GM12872 (cell line): Measurements from ENCODE around the gene IQCN.

ENCODE experiments used
- TF ChIP-seq, protein P1 (sequence below): IDR thresholded peaks from 3 replicates; pipeline ENCODE4 v1.5.1; 2011; ENCODE audit warnings: low read depth, mild to moderate bottlenecking, low read length, moderate library complexity; ENCODE audit not compliant: insufficient read depth

The IQCN gene

DNA sequence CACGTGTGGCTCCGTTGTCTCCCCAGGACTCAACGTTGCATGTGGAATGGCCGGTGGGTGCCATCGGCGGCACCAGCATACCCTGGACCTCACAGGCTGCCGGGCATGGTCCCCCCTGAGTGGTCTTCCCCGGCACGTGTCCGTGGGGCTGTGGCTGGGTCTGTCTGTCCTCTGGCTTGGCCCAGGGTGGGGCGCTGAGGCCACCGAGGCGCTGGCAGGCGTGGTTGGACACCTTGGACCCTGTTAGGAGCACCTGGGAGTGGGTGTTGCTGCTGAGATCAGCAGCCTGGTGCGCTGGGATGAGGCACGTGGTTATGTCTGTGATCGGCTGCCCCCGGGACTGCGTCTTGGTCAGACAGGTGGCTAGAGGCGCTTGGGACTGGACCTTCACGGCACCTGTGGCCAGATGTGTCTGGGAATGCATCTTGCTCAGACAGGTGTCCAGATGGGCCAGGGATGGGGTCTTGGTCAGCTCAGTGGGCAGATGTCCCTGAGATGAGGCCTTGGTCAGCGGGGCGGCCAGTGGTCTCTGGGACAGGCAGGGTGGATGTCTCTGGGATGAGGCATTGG, 9.2 kb downstream of the IQCN start:
- TF ChIP-seq, protein P1, sequence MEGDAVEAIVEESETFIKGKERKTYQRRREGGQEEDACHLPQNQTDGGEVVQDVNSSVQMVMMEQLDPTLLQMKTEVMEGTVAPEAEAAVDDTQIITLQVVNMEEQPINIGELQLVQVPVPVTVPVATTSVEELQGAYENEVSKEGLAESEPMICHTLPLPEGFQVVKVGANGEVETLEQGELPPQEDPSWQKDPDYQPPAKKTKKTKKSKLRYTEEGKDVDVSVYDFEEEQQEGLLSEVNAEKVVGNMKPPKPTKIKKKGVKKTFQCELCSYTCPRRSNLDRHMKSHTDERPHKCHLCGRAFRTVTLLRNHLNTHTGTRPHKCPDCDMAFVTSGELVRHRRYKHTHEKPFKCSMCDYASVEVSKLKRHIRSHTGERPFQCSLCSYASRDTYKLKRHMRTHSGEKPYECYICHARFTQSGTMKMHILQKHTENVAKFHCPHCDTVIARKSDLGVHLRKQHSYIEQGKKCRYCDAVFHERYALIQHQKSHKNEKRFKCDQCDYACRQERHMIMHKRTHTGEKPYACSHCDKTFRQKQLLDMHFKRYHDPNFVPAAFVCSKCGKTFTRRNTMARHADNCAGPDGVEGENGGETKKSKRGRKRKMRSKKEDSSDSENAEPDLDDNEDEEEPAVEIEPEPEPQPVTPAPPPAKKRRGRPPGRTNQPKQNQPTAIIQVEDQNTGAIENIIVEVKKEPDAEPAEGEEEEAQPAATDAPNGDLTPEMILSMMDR, result no peak

DNA sequence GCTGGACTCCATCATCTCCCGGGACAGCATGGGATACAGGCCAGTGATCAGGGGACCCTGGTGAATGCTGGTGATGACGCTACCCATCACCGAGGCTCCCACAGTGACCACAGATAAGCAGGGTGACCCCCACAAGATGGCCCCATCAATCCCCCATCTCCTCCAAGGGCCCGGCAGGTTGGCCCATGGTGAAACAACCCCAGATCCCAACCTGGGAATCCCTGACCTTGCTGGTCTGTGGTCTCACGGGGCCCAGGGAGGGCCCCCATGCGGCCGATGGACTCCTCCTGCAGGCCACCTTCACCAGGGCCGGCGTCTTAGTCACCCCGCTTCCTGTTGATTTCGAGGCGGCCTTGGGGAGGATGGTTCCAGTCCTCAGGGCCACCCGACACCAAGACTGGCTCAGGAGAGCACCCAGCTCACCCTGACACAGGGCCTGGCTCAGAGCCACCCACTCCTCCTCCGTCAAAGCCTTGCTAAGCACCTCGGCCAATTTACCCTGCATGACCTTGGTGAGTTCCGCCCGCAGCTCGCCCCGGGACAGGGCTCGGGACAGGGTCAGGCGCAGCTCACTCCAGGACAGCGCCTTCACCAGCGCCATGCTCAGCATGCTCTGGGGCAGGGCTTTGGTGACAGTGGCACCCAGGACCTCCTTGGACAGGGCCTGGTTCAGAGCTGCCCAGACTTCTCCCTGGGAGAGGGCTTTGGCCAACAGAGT, 10.0 kb downstream of the IQCN start:
- TF ChIP-seq, protein P1, result no peak

DNA sequence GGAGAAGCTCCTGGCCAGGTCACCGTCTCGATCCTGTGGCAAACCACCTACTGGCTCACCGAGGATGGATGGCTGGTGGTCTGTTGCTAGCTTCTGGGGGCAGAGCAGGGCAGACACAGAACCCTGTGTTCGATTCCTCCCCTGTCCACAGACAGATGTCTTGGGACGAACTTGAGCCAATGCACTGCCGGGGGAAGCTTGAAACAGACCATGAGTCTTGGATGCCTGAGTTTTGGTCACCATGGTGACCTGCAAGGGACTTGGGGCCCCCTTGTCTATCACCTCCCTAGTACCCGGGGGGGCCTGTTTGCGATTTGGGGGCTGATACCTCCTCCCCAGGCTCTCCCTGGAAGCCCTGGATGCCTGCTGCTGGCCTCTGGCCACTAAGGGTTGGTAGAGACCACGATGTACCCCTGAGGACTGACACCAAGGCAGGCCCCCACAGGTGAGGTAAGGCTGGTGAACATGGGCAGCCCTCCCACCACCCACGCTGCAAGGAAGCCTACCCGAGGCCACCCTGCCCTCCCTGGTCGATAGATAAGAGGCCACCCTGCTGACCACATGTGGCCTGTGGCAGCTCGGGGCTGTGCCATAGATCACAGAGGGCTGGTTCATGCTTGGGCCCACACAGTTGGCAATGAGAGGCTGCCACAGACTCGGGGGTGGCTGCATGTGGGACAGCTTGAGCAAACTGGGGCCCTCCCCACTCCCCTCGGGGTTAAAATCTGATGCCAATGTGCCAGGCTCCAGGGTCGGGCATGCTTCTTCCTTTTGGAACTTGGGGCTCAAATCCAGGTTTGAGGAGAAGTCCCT, 10.7 kb downstream of the IQCN start:
- TF ChIP-seq, protein P1, result no peak

DNA sequence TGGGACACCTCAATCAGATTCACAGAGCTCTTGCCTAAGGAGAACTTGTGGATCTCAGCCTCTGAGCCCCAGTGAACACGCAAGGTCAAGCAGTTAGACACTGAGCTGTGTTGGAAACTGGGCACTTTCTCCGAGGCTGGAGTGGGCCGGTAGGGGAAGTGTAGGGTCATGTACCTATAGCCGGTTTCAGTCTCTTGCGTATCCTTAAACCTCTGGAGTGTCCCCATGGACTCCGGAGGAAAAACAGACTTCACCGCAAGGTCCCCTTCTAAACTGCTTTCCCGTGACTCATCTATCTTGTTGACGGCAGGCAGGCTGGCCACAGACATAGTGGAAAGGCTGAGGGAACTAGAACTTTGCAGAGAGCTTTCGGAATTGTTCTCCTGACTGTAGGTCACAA, 11.3 kb downstream of the IQCN start:
- TF ChIP-seq, protein P1, result no peak

DNA sequence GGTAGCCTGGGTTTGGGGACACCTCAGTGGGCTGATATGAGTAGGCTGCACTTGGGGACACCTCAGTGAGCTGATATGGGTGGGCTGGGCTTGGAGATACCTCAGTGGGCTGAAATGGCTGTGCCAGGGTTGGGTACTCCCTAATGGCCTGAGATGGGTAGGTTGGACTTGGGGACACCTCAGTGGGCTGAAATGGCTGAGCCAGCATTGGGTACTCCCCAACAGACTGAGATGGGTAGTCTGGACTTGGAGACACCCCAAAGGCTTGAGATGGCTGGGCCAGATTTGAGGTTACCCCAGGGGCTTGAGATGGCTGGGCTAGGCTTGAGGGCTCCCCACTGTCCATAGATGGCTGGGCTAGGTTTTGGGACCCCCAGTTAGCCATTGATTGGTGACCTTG, 12.1 kb downstream of the IQCN start:
- TF ChIP-seq, protein P1, result no peak

DNA sequence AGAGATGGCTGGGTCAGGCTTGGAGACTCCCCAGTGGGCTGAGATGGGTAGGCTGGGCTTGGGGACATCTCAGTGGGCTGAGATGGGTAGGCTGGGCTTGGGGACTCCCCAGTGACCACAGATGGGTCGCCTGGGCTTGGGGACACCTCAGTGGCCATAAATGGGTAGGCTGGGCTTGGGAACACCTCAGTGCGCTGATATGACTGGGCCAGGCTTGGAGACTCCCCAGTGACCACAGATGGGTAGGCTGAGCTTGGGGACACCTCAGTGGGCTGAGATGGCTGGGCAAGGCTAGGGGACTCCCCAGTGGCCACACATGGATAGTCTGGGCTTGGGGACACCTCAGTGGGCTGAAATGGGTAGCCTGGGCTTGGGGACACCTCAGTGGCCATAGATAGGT, 12.8 kb downstream of the IQCN start:
- TF ChIP-seq, protein P1, result no peak

DNA sequence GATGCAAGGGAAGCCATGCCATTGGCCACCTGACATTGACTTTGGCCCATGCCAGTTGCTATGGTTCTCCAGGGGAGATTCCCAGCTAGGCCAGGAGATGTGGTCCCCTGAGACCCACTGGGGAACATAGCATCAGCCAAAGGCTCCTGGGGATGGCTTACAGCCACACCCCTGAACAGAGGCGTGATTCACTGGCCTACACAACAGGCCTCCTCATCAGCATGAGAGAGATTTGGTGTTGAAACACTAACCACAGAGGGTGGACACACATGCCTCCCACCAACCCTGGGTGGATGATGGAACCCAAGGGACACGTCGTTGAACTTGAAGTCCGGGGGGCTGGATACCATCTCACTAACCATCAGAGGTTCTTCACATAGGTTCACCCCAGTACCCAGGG, 14.4 kb downstream of the IQCN start:
- TF ChIP-seq, protein P1, result no peak
